Activated naive CD4-positive, alpha-beta T cell treated with anti-CD3 and anti-CD28 coated beads, Interleukin-2, amount 50 U/mL, for 24 hours (primary cell): ENCODE results near the gene MMS22L.

ENCODE experiments used
- H3K27ac Mint-ChIP-seq: one replicate; pipeline ENCODE4 v1.8.0; 2021; ENCODE audit warnings: mild to moderate bottlenecking, mixed read lengths
- H3K27me3 Mint-ChIP-seq: one replicate; pipeline ENCODE4 v1.8.0; 2021; ENCODE audit warnings: mixed read lengths
- H3K36me3 Mint-ChIP-seq: one replicate; pipeline ENCODE4 v1.8.0; 2021; ENCODE audit warnings: mixed read lengths
- H3K4me1 Mint-ChIP-seq: one replicate; pipeline ENCODE4 v1.8.0; 2021; ENCODE audit warnings: mixed read lengths
- H3K4me3 Mint-ChIP-seq: one replicate; pipeline ENCODE4 v1.8.0; 2021; ENCODE audit warnings: mild to moderate bottlenecking, mixed read lengths
- H3K9me3 Mint-ChIP-seq: one replicate; pipeline ENCODE4 v1.8.0; 2021; ENCODE audit warnings: mixed read lengths

The MMS22L gene

GRCh38 chr6:97094376-97094775 is 188.6 kb downstream of the MMS22L start:
- Mint-ChIP-seq H3K4me3 (no peak overlapping the region), H3K27me3 (no peaks in the 10 kb centered on the region), H3K4me1 (no peaks in the 10 kb centered on the region), H3K9me3 (no peaks in the 10 kb centered on the region), H3K36me3 (peaks cover under 1% of the 10 kb centered on the region), H3K27ac (no peak overlapping the region)

GRCh38 chr6:97092673-97093305 is 190.2 kb downstream of the MMS22L start:
- Mint-ChIP-seq H3K9me3 (no peaks in the 10 kb centered on the region), H3K36me3 (no peaks in the 10 kb centered on the region), H3K4me1 (no peaks in the 10 kb centered on the region), H3K27ac (no peak overlapping the region), H3K27me3 (no peaks in the 10 kb centered on the region), H3K4me3 (no peak overlapping the region)
